Effector CD8-positive, alpha-beta T cell (primary cell): ENCODE data around the gene TGM3.

Source experiments
- DNase-seq: peaks from one replicate; lab custom pipeline; 2025; lab: John Stamatoyannopoulos, UW

TGM3 gene

GRCh38 chr20:2338411-2339066 is 42.7 kb downstream of the TGM3 start:
- no peak for DNase-seq

- no peak for DNase-seq
These were observed 44.3 kb downstream of the TGM3 start for GRCh38 chr20:2340136-2340535.

GRCh38 chr20:2340823-2341222 is 45.0 kb downstream of the TGM3 start:
- no peak for DNase-seq

DNA sequence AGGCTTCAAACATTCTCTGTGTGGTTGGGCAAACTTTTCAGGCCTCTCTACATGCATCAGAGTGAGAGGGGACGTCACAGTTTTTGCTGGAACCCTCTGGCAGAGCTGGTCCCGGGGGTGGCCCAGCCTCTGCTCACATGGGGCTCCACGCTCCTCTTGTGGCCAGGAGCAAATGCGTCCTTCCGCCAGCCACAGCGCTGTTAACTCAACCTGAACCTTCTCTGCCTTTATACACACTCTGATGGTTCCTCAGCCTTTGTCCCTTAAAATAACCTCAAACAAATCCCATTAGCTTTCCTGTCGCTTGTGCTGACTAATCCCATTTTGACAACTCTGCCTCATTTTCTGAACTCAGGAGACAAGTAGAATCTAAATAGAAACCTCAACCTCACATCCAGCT is 45.5 kb downstream of the TGM3 start:
- no peak for DNase-seq

GRCh38 chr20:2342243-2342642 is 46.4 kb downstream of the TGM3 start:
- DNase-seq, result no peak

DNA sequence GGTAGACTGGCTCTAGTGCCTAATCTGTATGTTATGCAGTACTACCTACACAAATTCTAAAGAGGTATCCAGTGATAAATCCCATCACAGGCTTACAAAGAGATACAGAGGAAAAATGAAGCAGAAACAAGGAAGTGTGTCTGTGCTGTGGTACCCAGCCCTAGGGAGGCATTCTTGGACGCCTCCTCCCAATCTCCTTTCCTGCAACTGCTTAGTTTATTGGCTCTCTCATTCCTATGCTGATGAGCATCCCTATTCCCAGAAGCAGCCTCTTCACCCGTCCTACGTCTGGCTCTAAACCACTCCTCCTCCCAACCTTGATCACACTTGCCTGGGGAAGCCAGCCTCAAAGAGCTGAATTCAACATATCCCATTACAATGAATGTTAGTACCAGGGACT is 50.4 kb downstream of the TGM3 start:
- DNase-seq, result no peak

DNA sequence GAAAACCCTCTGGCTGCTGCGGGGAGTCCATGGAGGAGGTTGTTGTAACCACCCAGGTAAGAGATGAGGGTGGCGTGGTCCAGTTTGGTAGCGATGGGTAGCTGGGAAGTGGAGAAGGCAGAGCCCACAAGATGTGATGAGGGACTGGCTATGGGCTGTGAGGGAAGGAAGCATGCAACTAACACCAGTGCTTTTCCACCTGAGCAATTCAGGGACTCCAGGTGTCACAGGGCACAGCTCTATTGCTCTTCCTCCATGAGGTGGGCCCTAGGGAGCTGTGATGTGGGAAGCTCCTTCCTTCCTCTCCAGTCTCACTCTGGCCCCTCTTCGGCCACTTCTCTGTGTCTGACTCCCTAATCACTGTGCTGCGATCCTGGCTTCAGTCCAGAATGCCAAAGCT is 52.5 kb downstream of the TGM3 start:
- DNase-seq, result no peak

- no peak for DNase-seq
These were observed 54.0 kb downstream of the TGM3 start for GRCh38 chr20:2349801-2350200.

DNA sequence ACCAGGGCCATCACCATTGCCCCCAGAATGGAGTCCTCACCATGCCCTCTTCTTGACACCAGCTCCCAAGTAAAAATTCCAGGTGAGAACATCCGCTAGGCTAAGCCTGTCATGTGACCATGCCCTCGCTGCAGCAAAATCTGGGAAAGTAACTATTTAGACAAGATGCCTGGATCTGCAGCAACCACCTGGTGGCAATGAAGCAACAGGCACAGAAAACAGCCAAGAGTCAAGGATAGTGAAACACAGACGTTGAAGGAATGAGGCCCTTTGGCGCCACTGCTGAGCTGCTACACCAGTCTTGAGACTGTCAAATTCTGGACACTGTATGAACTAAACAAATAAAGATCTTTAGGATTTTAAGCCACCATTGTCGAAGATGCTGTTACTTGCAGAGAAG is 54.8 kb downstream of the TGM3 start:
- DNase-seq, result no peak

DNA sequence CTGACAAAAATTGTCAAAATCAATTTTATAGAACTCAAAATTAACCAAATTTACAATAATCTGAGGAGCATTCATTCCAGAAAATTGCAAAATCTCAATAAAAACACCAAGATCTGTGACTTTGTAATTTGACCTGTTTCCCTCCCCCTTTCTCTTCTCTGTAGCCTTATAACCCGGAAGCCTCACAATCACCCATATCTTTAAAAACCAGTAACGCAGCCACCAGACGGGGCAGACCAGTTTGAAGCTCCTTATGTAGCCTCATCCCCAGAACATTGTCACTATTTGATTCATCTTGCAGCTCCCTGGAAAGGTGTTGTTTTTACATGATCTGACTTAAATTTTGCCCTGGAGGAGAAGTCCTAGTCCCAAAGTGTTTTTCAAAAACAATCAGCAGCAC is 57.4 kb downstream of the TGM3 start:
- no peak for DNase-seq

- no peak for DNase-seq
These were observed 61.3 kb downstream of the TGM3 start for GRCh38 chr20:2357114-2357513.

GRCh38 chr20:2358006-2358405 is 62.2 kb downstream of the TGM3 start:
- DNase-seq, result no peak

DNA sequence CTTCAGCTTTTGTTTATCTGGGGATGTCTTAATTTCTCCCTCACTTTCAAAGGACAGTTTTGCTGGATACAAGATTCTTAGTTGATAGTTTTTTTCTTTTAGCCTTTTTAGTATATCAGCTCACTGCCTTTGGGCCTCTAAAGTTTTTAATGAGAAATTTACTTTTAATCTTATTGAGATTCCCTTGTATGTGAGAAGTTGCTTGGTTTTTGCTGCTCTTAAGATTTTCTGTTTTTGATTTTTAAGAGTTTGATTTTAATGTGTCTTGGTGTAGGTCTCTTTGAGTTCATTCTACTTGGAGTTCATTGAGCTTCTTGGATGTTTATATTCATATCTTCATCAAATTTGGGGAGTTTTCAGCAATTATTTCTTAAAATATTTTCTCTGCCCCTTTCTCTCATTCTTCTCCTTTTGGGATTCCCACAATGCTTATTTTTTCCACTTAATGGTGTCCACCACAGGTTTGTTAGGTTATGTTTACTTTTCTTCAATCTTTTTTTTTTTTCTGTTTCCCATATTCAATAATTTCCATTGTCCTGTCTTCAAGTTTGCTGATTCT is 65.3 kb downstream of the TGM3 start:
- no peak for DNase-seq

- DNase-seq, result no peak
These were observed 67.4 kb downstream of the TGM3 start for GRCh38 chr20:2363187-2363586.

- no peak for DNase-seq
These were observed 67.8 kb downstream of the TGM3 start for GRCh38 chr20:2363587-2363986.

DNA sequence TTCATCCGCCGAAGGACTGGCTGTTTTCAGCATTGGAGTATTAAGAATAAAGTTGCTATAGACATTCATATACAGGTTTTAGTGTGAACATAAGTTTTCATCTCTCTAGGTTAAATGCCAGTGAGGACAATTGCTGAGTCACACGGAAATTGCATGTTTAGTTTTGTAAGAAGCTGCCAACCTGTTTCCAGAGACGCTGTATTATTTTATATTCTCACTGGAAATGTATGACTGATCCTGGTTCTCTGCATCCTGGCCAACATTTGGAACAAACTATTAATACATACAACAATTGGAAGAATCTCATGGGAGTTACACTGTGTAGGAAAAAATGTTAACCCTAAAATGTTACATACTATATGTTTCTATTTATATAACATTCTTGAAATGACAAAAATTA is 68.2 kb downstream of the TGM3 start:
- DNase-seq, result no peak

DNA sequence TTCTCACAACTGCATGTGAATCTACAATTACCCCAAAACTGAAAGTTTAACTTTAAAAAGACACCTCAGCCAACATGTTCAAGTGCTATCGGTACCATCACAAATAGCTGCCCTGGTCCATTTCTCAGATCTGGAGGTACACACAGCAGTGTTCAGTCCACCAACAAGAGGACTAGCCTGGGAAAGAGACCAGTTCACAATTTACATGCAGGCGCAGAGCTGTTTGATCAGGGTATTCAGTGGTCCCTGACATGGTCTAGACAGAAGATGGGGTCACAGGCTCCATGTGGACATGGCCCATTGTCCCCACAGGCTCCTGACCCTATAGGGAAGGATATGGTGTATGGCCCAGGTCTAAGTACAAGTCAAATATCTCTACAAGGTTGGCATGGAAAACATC is 69.3 kb downstream of the TGM3 start:
- no peak for DNase-seq

GRCh38 chr20:2365666-2366065 is 69.9 kb downstream of the TGM3 start:
- no peak for DNase-seq

GRCh38 chr20:2368621-2369020 is 72.8 kb downstream of the TGM3 start:
- DNase-seq, result no peak

DNA sequence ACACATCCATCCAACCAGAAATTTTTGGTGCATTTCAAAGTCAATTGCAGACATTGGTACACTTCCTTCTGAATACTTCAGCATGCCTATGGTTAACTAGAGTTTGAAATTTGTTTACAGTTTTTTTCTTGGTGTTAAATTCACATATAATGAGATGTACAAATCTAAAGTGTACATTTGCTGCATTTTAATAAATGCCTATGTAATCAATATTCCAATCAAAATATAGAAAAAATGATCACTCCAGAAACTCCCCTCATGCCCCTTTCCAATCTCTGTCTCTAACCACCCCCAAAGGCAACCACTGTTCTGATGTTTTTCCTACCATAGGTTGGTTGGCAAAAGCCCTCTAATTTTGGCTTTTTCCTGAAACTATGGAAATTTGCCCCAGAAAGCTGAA is 77.3 kb downstream of the TGM3 start:
- no peak for DNase-seq

DNA sequence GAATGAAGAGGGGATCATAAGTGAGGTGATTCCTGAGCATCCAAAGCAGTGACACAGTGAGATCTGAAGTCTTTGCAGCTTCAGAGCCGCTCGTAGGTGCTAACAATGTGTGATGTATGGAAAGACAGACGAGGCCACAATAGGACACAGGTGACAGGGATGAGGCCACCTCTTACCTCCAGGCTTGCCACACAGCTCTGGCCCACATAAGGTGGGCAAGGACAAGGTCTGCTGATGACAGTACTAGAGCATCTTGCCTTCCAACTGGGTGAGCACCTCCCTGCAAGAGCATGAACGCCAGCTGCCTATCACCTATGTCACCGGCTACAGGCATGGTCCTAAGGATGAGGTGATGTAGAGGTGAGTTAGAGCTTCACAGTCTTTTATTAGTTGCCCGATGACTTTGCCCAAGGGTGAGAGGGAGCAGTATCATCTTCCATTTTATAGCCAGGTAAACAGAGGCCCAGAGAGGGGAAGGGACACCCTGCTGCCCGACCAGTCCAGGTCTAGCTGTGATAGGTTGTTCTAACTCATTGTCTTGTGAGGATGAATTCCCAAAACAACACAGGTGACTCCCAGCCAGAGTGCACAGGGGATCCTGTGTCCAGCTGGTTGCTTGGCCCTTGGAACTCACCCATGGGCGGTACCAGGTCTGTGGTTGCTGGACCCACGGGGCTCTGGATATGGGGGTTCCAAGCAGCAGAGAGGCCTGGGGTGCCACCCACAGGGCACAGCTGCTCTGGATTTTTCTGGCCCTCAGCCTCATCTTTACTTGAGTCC is 78.7 kb downstream of the TGM3 start:
- DNase-seq, result no peak

DNA sequence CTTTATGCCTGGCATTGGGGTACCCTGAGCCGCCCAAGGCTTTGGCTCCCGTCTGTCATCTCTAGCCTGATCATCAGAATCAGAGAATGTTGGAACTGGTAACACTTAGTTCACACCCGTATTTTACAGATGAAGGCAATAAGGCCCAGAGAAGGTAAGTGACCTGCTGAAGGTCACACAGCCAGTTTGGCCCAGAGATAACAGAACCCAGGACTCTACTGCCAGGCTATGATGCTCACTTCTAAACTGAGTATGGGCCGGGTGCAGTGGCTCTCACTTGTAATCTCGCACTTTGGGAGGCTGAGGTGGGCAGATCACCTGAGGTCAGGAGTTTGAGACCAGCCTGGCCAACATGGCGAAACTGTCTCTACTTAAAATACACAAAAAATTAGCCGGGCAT is 83.1 kb downstream of the TGM3 start:
- no peak for DNase-seq

- no peak for DNase-seq
These were observed 83.9 kb downstream of the TGM3 start for GRCh38 chr20:2379511-2380229.
